Right cardiac atrium (tissue), 5 donors: ENCODE results near the gene ARFGEF2. TPM values are rescaled to one million over a fixed set of nuclear protein-coding genes. Genes with fewer than 3 reads are reported as not detected.
A peak's percentile ranks its signal among the peaks of the same experiment; 100 is the strongest.
"Not testable (repeated sequence)": the region's sequence is repeated elsewhere in the genome, so short reads cannot be mapped to it uniquely, and the experiment has no call there.

Experiments used
- ATAC-seq, 2 donors: fragments of 200-7000 bp; cut with Tn5 transposase; one replicate each; pipeline versions ENCODE4 v1.8.0 to v1.9.1; 2020; ENCODE audit warnings: moderate library complexity in 2 of 2, mild to moderate bottlenecking in 1 of 2
- DNase-seq, 3 donors: peaks; one replicate each; pipeline ENCODE4 v3.0.0-alpha.2; 2020
- H3K27ac ChIP-seq: one replicate; pipeline ENCODE4 v1.5.1; 2013; ENCODE audit warnings: mild to moderate bottlenecking, low read length, control low read depth, moderate library complexity
- H3K27me3 ChIP-seq: one replicate; pipeline ENCODE4 v1.6.1; 2013; ENCODE audit not compliant: control insufficient read depth, insufficient read depth
- H3K4me1 ChIP-seq: one replicate; pipeline ENCODE4 v1.6.1; 2013; ENCODE audit warnings: low read length; ENCODE audit not compliant: control insufficient read depth, insufficient read depth
- H3K4me3 ChIP-seq: one replicate; pipeline ENCODE4 v1.5.1; 2013; ENCODE audit warnings: low read length, control low read depth
- H3K9me3 ChIP-seq: one replicate; pipeline ENCODE4 v1.6.1; 2013; ENCODE audit warnings: low read length; ENCODE audit not compliant: control insufficient read depth
- WGBS: extraction: QIAGEN DNeasy Blood & Tissue Kit; methylation state at CpG from one replicate; pipeline ENCODE4 v1.1.7; 2013; 5-methylcytosine and 5-hydroxymethylcytosine counted together
- intact Hi-C, 4 donors: fragments of 100-400 bp; cut with DNase I; formaldehyde crosslinking; loops; one replicate each; pipeline versions ENCODE4 v1.11.0 to v1.14.0; 2022 to 2023
- polyA plus RNA-seq: library from polyadenylated mRNA; stranded (reverse); fragments of 200-250 nt; gene quantifications from one replicate; pipeline ENCODE4 v1.2.3, GENCODE V29; 2013
- total RNA-seq, 4 donors: library from RNA; stranded (reverse); fragmentation: NEBNext Ultra II Directional; extraction: Animal tissue kit (Norgen Biotek cat#: 25700); gene quantifications; one replicate each; pipeline ENCODE4 v1.2.1, GENCODE V29; 2021
- donor health status: healthy with polysubstance abuse.
- donor health status: DM: no; HTN: yes; CAD: no.
- donor health status: DM: no; HTN: no; CAD: no.
- donor health status: DM: no; HTN: yes; CAD: no; lungs with severe emphysema.
- donor health status: DM: yes; HTN: yes; CAD: no.

ARFGEF2 gene
- total and polyA plus RNA-seq, 5 donors, result 10.8 to 44.1 (median 38.0) TPM

- no peaks in the 10 kb centered on the region for H3K4me1 ChIP-seq
- H3K9me3 ChIP-seq, result no peaks in the 10 kb centered on the region
- ATAC-seq (no peak), DNase-seq (no peak)
- no peaks in the 10 kb centered on the region for H3K27me3 ChIP-seq
- intact Hi-C loops, result loop anchor here in 1 of 4 donors (10.0 kb wide), 1 partner anchor 61 kb away; no protein-coding TSS in a partner anchor
- H3K27ac ChIP-seq, result no peak overlapping the region
- no peak overlapping the region for H3K4me3 ChIP-seq
- WGBS, result 95% methylated on average over 5 of the region's 5 CpGs
Measured at GRCh38 chr20:49024220-49024619, 102.7 kb downstream of the ARFGEF2 start.

DNA sequence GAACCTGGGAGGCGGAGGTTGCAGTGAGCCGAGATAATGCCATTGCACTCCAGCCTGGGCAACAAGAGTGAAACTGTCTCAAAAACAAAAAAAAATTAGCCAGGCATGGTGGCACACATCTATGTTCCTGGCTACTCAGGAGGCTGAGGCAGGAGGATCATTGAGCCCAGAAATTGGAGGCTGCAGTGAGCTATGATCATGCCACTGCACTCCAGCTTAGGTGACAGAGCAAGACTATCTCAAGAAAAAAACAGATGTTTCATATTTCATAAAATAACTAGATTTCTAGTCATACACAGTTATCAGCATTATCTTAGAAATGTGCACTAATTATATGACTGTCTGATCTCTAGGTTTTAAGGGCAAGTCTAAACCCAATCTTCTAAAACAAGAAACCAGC, 106.7 kb downstream of the ARFGEF2 start:
- intact Hi-C loops, result loop anchor here in 1 of 4 donors (10.0 kb wide), 1 partner anchor 57 kb away; no protein-coding TSS in a partner anchor
- H3K27ac ChIP-seq, result not testable (repeated sequence)

GRCh38 chr20:49028684-49029083, 107.2 kb downstream of the ARFGEF2 start:
- Histone ChIP-seq H3K9me3 (no peaks in the 10 kb centered on the region), H3K27me3 (no peaks in the 10 kb centered on the region), H3K4me3 (no peak overlapping the region), H3K27ac (no peak overlapping the region), H3K4me1 (no peaks in the 10 kb centered on the region)
- DNase-seq (no peak), ATAC-seq (no peak)
- 43% methylated on average over 2 of the region's 2 CpGs for WGBS
- intact Hi-C loops, result loop anchor here in 1 of 4 donors (10.0 kb wide), 1 partner anchor 56 kb away; no protein-coding TSS in a partner anchor

More for the DNA sequence above, 106.7 kb downstream of the ARFGEF2 start:
- H3K27me3 ChIP-seq, DNase-seq, H3K4me1 ChIP-seq, H3K4me3 ChIP-seq, ATAC-seq, H3K9me3 ChIP-seq: not testable (repeated sequence)
- WGBS, result 96% methylated on average over 2 of the region's 2 CpGs

- intact Hi-C loops, result loop anchor here in 1 of 4 donors (10.0 kb wide), 1 partner anchor 56 kb away; no protein-coding TSS in a partner anchor
- 91% methylated on average over 1 of the region's 1 CpG for WGBS
Measured at GRCh38 chr20:49029203-49029602, 107.7 kb downstream of the ARFGEF2 start.

DNA sequence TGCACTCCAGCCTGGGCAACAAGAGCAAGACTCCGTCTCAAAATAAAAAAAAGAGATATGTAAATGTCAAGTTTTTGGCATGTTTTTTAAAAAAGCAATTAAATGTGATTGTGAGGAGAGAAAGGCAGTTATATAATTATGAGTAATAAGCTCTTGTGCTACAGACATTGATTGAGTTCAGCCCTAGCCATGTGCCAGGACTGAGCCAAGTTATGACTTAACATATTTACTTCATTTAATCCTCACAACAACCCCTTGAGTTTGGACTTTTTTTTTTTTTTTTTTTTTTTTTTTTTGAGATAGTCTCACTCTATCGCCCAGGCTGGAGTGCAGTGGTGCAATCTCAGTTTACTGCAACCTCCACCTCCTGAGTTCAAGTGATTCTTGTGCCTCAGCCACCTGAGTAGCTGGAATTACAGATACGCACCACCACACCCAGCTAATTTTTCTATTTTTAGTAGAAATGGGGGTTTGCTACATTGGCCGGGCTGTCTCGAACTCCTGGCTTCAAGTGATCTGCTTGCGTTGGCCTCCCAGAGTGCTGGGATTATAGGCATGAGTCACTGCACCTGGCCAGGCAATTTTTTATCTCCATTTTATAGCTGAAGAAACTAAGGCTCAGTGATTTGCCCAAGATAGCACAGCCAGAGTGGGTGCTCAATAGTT, 109.6 kb downstream of the ARFGEF2 start:
- Histone ChIP-seq H3K4me3 (no peak overlapping the region), H3K27ac (no peak overlapping the region), H3K9me3 (no peaks in the 10 kb centered on the region), H3K27me3 (no peaks in the 10 kb centered on the region), H3K4me1 (no peaks in the 10 kb centered on the region)
- DNase-seq (peak in 1 of 3 donors; percentile 22), ATAC-seq (peak; percentile 73 to 77)
- intact Hi-C loops, result no loop called here
- 67% methylated on average over 6 of the region's 6 CpGs for WGBS

More at GRCh38 chr20:49029203-49029602, 107.7 kb downstream of the ARFGEF2 start:
- Histone ChIP-seq H3K27ac (no peak overlapping the region), H3K9me3 (no peaks in the 10 kb centered on the region), H3K4me1 (no peaks in the 10 kb centered on the region), H3K4me3 (no peak overlapping the region), H3K27me3 (no peaks in the 10 kb centered on the region)
- ATAC-seq, result no peak
- no peak for DNase-seq

- WGBS, result 96% methylated on average over 8 of the region's 8 CpGs
- H3K4me3 ChIP-seq, result no peak overlapping the region
- H3K27me3 ChIP-seq, result no peaks in the 10 kb centered on the region
- H3K9me3 ChIP-seq, result no peaks in the 10 kb centered on the region
- ATAC-seq (no peak), DNase-seq (peak in 1 of 3 donors; percentile 13)
- intact Hi-C loops, result no loop called here
- no peaks in the 10 kb centered on the region for H3K4me1 ChIP-seq
- no peak overlapping the region for H3K27ac ChIP-seq
Measured at GRCh38 chr20:49032455-49032854, 110.9 kb downstream of the ARFGEF2 start.

GRCh38 chr20:49034070-49034732, 112.7 kb downstream of the ARFGEF2 start:
- no peaks in the 10 kb centered on the region for H3K9me3 ChIP-seq
- ATAC-seq (no peak), DNase-seq (no peak)
- WGBS, result 90% methylated on average over 7 of the region's 7 CpGs
- H3K27ac ChIP-seq, result no peak overlapping the region
- intact Hi-C loops, result no loop called here
- H3K27me3 ChIP-seq, result no peaks in the 10 kb centered on the region
- no peak overlapping the region for H3K4me3 ChIP-seq
- H3K4me1 ChIP-seq, result no peaks in the 10 kb centered on the region

- no peak for ATAC-seq
- 65% methylated on average over 3 of the region's 3 CpGs for WGBS
- intact Hi-C loops, result no loop called here
Measured at GRCh38 chr20:49037962-49038387, 116.5 kb downstream of the ARFGEF2 start.

GRCh38 chr20:49039854-49040253, 118.3 kb downstream of the ARFGEF2 start:
- no peaks in the 10 kb centered on the region for H3K27me3 ChIP-seq
- WGBS, result 97% methylated on average over 5 of the region's 5 CpGs
- H3K9me3 ChIP-seq, result no peaks in the 10 kb centered on the region
- no peak overlapping the region for H3K27ac ChIP-seq
- no peak overlapping the region for H3K4me3 ChIP-seq
- ATAC-seq (no peak), DNase-seq (no peak)
- intact Hi-C loops, result no loop called here
- no peaks in the 10 kb centered on the region for H3K4me1 ChIP-seq

More at GRCh38 chr20:49037962-49038387, 116.5 kb downstream of the ARFGEF2 start:
- H3K27me3 ChIP-seq, result no peaks in the 10 kb centered on the region
- no peaks in the 10 kb centered on the region for H3K4me1 ChIP-seq
- no peak for DNase-seq
- no peaks in the 10 kb centered on the region for H3K9me3 ChIP-seq
- no peak overlapping the region for H3K4me3 ChIP-seq
- H3K27ac ChIP-seq, result no peak overlapping the region

DNA sequence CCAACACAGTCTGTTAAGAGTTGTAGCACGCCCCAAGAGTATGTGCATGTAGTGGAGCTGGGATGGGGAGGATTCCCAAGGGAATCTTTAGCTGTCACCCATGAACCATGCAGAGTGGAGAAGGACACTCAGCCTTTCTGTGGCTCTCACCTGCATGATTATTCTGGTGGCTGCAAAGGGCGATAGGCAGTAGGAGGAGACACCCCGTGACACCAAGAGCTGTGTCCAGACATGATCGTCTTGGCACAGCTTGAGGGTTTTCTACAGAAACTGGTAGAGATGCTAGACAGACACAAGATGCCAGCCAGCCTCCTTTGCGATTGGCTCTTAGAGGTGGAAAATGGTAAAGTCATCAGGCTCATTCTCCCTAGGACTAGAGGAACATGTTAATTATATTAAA, 121.5 kb downstream of the ARFGEF2 start:
- Histone ChIP-seq H3K4me1 (no peaks in the 10 kb centered on the region), H3K27ac (no peak overlapping the region), H3K9me3 (no peaks in the 10 kb centered on the region), H3K27me3 (no peaks in the 10 kb centered on the region), H3K4me3 (no peak overlapping the region)
- intact Hi-C loops, result no loop called here
- 94% methylated on average over 5 of the region's 5 CpGs for WGBS
- DNase-seq (no peak), ATAC-seq (no peak)

- peak in 1 of 2 donors; percentile 43 for ATAC-seq
- peak overlapping the region; percentile 38 for H3K4me3 ChIP-seq
- intact Hi-C loops, result no loop called here
- H3K27ac ChIP-seq, result peak overlapping the region; percentile 83
- 12% methylated on average over 12 of the region's 12 CpGs for WGBS
- no peaks in the 10 kb centered on the region for H3K9me3 ChIP-seq
- no peaks in the 10 kb centered on the region for H3K4me1 ChIP-seq
- DNase-seq, result peak; percentile 43 to 77 (median 73)
- no peaks in the 10 kb centered on the region for H3K27me3 ChIP-seq
Measured at GRCh38 chr20:49045440-49046086, 124.1 kb downstream of the ARFGEF2 start.
